B cell (primary cell): ENCODE data around the gene RSPH6A. TPM values are rescaled to one million over a fixed set of nuclear protein-coding genes. Genes with fewer than 3 reads are reported as not detected.
A peak's percentile ranks its signal among the peaks of the same experiment; 100 is the strongest.

Experiments
- ATAC-seq: fragments of 200-7000 bp; cut with Tn5 transposase; one replicate; pipeline ENCODE4 v1.10.0; 2021; ENCODE audit warnings: low read depth, mild to moderate bottlenecking, moderate number of reproducible peaks, moderate library complexity
- CTCF ChIA-PET: fragments of 350-600 bp; sonication (Branson Sonifier 250); formaldehyde crosslinking; loops from one replicate; lab custom pipeline; 2021; ENCODE audit warnings: antibody characterized with exemption, inconsistent platforms; lab: Charles Lee
- POLR2A ChIA-PET: fragments of 350-600 bp; sonication (Branson Sonifier 250); formaldehyde crosslinking; loops from one replicate; lab custom pipeline; 2021; ENCODE audit warnings: antibody characterized with exemption; lab: Charles Lee
- DNase-seq: peaks from one replicate; pipeline ENCODE4 v3.0.0; 2013
- H2AFZ ChIP-seq: 2 replicates; pipeline ENCODE4 v1.6.1; 2012; ENCODE audit warnings: mild to moderate bottlenecking, low read depth, low read length; ENCODE audit not compliant: insufficient read depth, poor library complexity, severe bottlenecking
- H3K27ac ChIP-seq, 2 donors: 1 replicate in 1 of 2; 2 replicates in 1 of 2; pipeline ENCODE4 v1.5.1; 2012 to 2013; ENCODE audit warnings: low read length in 2 of 2, mild to moderate bottlenecking in 2 of 2, moderate library complexity in 1 of 2
- H3K27me3 ChIP-seq, 4 experiments: fragments of 200-600 bp in 1 of 4; sonication (generic) in 1 of 4; replicated peaks in 1 of 4; 1 replicate in 2 of 4; 2 replicates in 2 of 4; pipeline versions ENCODE4 v1.6.1 to v1.7.0; 2013 to 2016; ENCODE audit warnings: low read length in 3 of 4, mild to moderate bottlenecking in 2 of 4, mixed read lengths in 1 of 4, moderate library complexity in 1 of 4; ENCODE audit not compliant: insufficient read depth in 4 of 4, control insufficient read depth in 3 of 4; ENCODE audit errors: control extremely low read depth in 1 of 4
- H3K36me3 ChIP-seq, 2 experiments: replicated peaks in 1 of 2; 1 replicate in 1 of 2; 2 replicates in 1 of 2; pipeline versions ENCODE4 v1.6.1 to v1.7.1; 2013; ENCODE audit warnings: low read length in 1 of 2; ENCODE audit not compliant: insufficient read depth in 2 of 2, control insufficient read depth in 1 of 2; ENCODE audit errors: control extremely low read depth in 1 of 2, extremely low read depth in 1 of 2
- H3K4me1 ChIP-seq, 2 donors: fragments of 200-600 bp in 1 of 2; sonication (generic) in 1 of 2; 1 replicate in 1 of 2; 2 replicates in 1 of 2; pipeline versions ENCODE4 v1.5.1 to v1.6.1; 2013 to 2017; ENCODE audit warnings: low read length in 2 of 2; ENCODE audit not compliant: control insufficient read depth in 2 of 2, insufficient read depth in 2 of 2
- H3K4me2 ChIP-seq: replicated peaks from 2 replicates; pipeline ENCODE3; 2012; ENCODE audit warnings: mild to moderate bottlenecking, low read depth, low read length; ENCODE audit not compliant: poor library complexity, severe bottlenecking
- H3K4me3 ChIP-seq, 5 experiments: fragments of 200-600 bp in 1 of 5; sonication (generic) in 1 of 5; 1 replicate in 3 of 5; 2 replicates in 2 of 5; pipeline versions ENCODE4 v1.5.1 to v1.7.0; 2011 to 2016; ENCODE audit warnings: low read length in 4 of 5, mild to moderate bottlenecking in 4 of 5, low read depth in 2 of 5, control low read depth in 1 of 5, moderate library complexity in 1 of 5; ENCODE audit not compliant: insufficient read depth in 1 of 5; ENCODE audit errors: control extremely low read depth in 1 of 5, extremely low read depth in 1 of 5
- H3K79me2 ChIP-seq: fragments of 200-600 bp; sonication (generic); one replicate; pipeline ENCODE4 v1.6.0; 2016; ENCODE audit warnings: low read length; ENCODE audit not compliant: control insufficient read depth, insufficient read depth
- H3K9ac ChIP-seq: fragments of 200-600 bp; sonication (generic); 2 replicates; pipeline ENCODE4 v1.6.1; 2017; ENCODE audit warnings: mild to moderate bottlenecking, low read length, moderate library complexity
- H3K9me3 ChIP-seq, 3 donors: one replicate each; pipeline versions ENCODE4 v1.6.1 to v1.7.1; 2013; ENCODE audit warnings: low read length in 2 of 3; ENCODE audit not compliant: control insufficient read depth in 2 of 3, insufficient read depth in 1 of 3; ENCODE audit errors: control extremely low read depth in 1 of 3
- H4K20me1 ChIP-seq: 2 replicates; pipeline ENCODE4 v1.6.0; 2012; ENCODE audit warnings: mild to moderate bottlenecking, low read length; ENCODE audit not compliant: insufficient read depth, control insufficient read depth, poor library complexity, severe bottlenecking
- H3K27ac Mint-ChIP-seq: one replicate; pipeline ENCODE4 v1.8.0; 2021; ENCODE audit warnings: mixed read lengths
- H3K27me3 Mint-ChIP-seq: one replicate; pipeline ENCODE4 v1.8.0; 2021; ENCODE audit warnings: mixed read lengths
- H3K4me1 Mint-ChIP-seq: one replicate; pipeline ENCODE4 v1.8.0; 2021; ENCODE audit warnings: mixed read lengths
- H3K4me3 Mint-ChIP-seq: one replicate; pipeline ENCODE4 v1.8.0; 2021; ENCODE audit warnings: mixed read lengths
- H3K9me3 Mint-ChIP-seq: one replicate; pipeline ENCODE4 v1.8.0; 2022; ENCODE audit warnings: mixed read lengths; ENCODE audit not compliant: insufficient read depth
- EZH2 ChIP-seq: IDR thresholded peaks from 2 replicates; pipeline ENCODE4 v1.6.1; 2012; ENCODE audit warnings: borderline replicate concordance, low read depth, mild to moderate bottlenecking, moderate library complexity, low read length; ENCODE audit not compliant: insufficient read depth, poor library complexity, severe bottlenecking
- WGBS: methylation state at CpG from one replicate; pipeline ENCODE4 v1.1.5; 2013; ENCODE audit warnings: missing lambda C conversion rate; ENCODE audit not compliant: insufficient coverage; 5-methylcytosine and 5-hydroxymethylcytosine counted together
- intact Hi-C: fragments of 100-400 bp; cut with micrococcal nuclease; formaldehyde crosslinking; loops from one replicate; pipeline ENCODE4 v1.10.0; 2022
- polyA plus RNA-seq: library from polyadenylated mRNA; depleted of rRNA; stranded (reverse); fragments of >200 nt; gene quantifications from 2 replicates; pipeline ENCODE4 v1.2.3, GENCODE V29; 2012
- total RNA-seq, 2 donors: library from RNA; stranded (reverse); fragments of 120-200 nt in 1 of 2; gene quantifications; 1 replicate in 1 of 2; 2 replicates in 1 of 2; pipeline versions ENCODE4 v1.2.3 to v1.2.4, GENCODE V29; 2013 to 2022
- TF ChIP-seq, protein P1 (sequence below): fragments of 200-600 bp; IDR thresholded peaks from one replicate; pipeline ENCODE4 v1.8.0; 2022; ENCODE audit warnings: antibody characterized with exemption, mild to moderate bottlenecking

The RSPH6A gene
- total and polyA plus RNA-seq, 2 donors (not counting 1 experiment from before 2014, with no cell fraction given), result 0.03 to 0.62 TPM

DNA sequence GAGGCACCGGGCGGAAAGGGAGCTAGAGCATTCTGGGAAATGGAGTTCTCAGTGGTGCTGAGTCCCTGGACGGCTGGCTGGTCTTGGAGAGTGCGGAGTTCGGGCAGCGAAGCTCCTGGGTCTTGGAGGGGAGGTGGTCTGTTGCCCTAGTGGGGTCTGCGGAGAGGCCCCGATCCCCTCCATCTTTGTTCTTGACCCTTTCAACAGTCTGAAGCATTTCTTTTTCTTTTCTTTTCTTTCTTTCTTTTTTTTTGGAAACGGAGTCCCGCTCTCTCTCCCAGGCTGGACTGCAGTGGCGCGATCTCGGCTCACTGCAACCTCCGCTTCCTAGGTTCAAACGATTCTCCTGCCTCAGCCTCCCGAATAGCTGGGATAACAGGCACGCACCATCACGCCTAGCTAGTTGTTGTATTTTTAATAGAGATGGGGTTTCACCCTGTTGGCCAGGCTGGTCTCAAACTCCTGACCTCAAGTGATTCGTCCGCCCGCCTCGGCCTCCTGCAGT lies 48.3 kb upstream of the RSPH6A start:
- peak overlapping the region; percentile 62 to 87 (median 81) for H3K4me3 ChIP-seq

More for the DNA sequence above, 48.3 kb upstream of the RSPH6A start:
- Histone ChIP-seq H3K9ac (peak overlapping the region; percentile 77), H3K9me3 (peaks cover 0 to 4% (median 0%) of the 10 kb centered on the region in 3 donors), H4K20me1 (peaks cover 8% of the 10 kb centered on the region), H3K4me1 (peaks cover 27 to 33% of the 10 kb centered on the region in 2 donors), H3K4me2 (peak overlapping the region; percentile 95), H3K27me3 (peaks cover 0 to 14% (median 6%) of the 10 kb centered on the region in 4 experiments), H3K27ac (peak overlapping the region in 1 of 2 donors; percentile 95), H2AFZ (peak overlapping the region; percentile 86), H3K36me3 (peaks cover 0 to 17% of the 10 kb centered on the region in 2 experiments), H3K79me2 (peaks cover 38% of the 10 kb centered on the region)
- Mint-ChIP-seq H3K9me3 (no peaks in the 10 kb centered on the region), H3K4me1 (peaks cover 32% of the 10 kb centered on the region), H3K4me3 (peak overlapping the region; percentile 91), H3K27ac (peak overlapping the region; percentile 98), H3K27me3 (peaks cover 10% of the 10 kb centered on the region)
- 1% methylated on average over 18 of the region's 22 CpGs for WGBS
- CTCF ChIA-PET, result interaction anchor here (1.0 to 3.0 kb wide), 7 partner anchors 16 to 171 kb away, joined by 3 to 24 read pairs (median 8); partner anchors contain the start of genes IRF2BP1, MYPOP, SIX5 and SNRPD2
- POLR2A ChIA-PET, result interaction anchor here (0.6 to 2.0 kb wide), 10 partner anchors 19 to 173 kb away, joined by 3 to 9 read pairs (median 5); partner anchors contain the start of genes IRF2BP1, MYPOP, QPCTL and SIX5
- intact Hi-C loops, result loop anchor here (1.0 to 2.0 kb wide), 10 partner anchors 23 to 987 kb away; partner anchors contain the start of genes AP2S1, CCDC61, DMWD and FBXO46
- no peak for TF ChIP-seq EZH2
- TF ChIP-seq, protein P1, sequence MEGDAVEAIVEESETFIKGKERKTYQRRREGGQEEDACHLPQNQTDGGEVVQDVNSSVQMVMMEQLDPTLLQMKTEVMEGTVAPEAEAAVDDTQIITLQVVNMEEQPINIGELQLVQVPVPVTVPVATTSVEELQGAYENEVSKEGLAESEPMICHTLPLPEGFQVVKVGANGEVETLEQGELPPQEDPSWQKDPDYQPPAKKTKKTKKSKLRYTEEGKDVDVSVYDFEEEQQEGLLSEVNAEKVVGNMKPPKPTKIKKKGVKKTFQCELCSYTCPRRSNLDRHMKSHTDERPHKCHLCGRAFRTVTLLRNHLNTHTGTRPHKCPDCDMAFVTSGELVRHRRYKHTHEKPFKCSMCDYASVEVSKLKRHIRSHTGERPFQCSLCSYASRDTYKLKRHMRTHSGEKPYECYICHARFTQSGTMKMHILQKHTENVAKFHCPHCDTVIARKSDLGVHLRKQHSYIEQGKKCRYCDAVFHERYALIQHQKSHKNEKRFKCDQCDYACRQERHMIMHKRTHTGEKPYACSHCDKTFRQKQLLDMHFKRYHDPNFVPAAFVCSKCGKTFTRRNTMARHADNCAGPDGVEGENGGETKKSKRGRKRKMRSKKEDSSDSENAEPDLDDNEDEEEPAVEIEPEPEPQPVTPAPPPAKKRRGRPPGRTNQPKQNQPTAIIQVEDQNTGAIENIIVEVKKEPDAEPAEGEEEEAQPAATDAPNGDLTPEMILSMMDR, result no peak
- DNase-seq (no peak), ATAC-seq (no peak)
